SK-N-SH (cell line): ENCODE measurements around the gene PRKCI. TPM values are rescaled to one million over a fixed set of nuclear protein-coding genes. Genes with fewer than 3 reads are reported as not detected.

ENCODE experiments used
- CTCF ChIA-PET: fragments of 300-600, 350-600 bp; formaldehyde crosslinking; extraction: SDS; loops from one replicate; lab custom pipeline; 2021; lab: Yijun Ruan, JAX
- POLR2A ChIA-PET: fragments of 350-600 bp; sonication (Branson Sonifier 250); formaldehyde crosslinking; extraction: SDS; loops from one replicate; lab custom pipeline; 2020; ENCODE audit warnings: antibody characterized with exemption, inconsistent platforms; lab: Yijun Ruan, JAX
- DNase-seq: peaks from one replicate; pipeline ENCODE4 v3.0.0; 2012
- H2AFZ ChIP-seq: fragments of 200-600 bp; sonication (generic); 2 replicates; pipeline ENCODE4 v1.8.1; 2016; ENCODE audit warnings: antibody characterized with exemption, mild to moderate bottlenecking, low read depth
- H3F3A ChIP-seq: fragments of 200-600 bp; sonication (generic); replicated peaks from 2 replicates; pipeline ENCODE3; 2016; ENCODE audit warnings: antibody characterized with exemption, mild to moderate bottlenecking; ENCODE audit not compliant: insufficient read depth
- H3K27ac ChIP-seq, 2 experiments: fragments of 200-500 bp in 1 of 2; fragments of 200-600 bp in 1 of 2; sonication (Bioruptor generic) in 1 of 2; sonication (generic), shearing (Covaris generic) in 1 of 2; 2 replicates each; pipeline versions ENCODE4 v1.5.1 to v1.6.1; 2014 to 2016; ENCODE audit warnings: low read depth in 2 of 2, inconsistent platforms in 1 of 2, low read length in 1 of 2, mild to moderate bottlenecking in 1 of 2, mixed read lengths in 1 of 2
- H3K27me3 ChIP-seq: fragments of 200-600 bp; sonication (generic), shearing (Covaris generic); 2 replicates; pipeline ENCODE4 v1.6.1; 2016; ENCODE audit warnings: mixed run types; ENCODE audit not compliant: insufficient read depth
- H3K36me3 ChIP-seq, 2 experiments: fragments of 200-500 bp in 1 of 2; fragments of 200-600 bp in 1 of 2; sonication (Bioruptor generic) in 1 of 2; sonication (generic) in 1 of 2; replicated peaks in 1 of 2; 2 replicates each; pipeline versions ENCODE3 to v1.5.1; 2014 to 2016; ENCODE audit warnings: low read length in 1 of 2, mild to moderate bottlenecking in 1 of 2; ENCODE audit not compliant: insufficient read depth in 2 of 2, control insufficient read depth in 1 of 2
- H3K4me1 ChIP-seq, 2 experiments: fragments of 200-500 bp in 1 of 2; fragments of 200-600 bp in 1 of 2; sonication (Bioruptor generic) in 1 of 2; sonication (generic), shearing (Covaris generic) in 1 of 2; 2 replicates each; pipeline versions ENCODE4 v1.5.1 to v1.6.1; 2014 to 2016; ENCODE audit warnings: low read depth in 1 of 2, low read length in 1 of 2, mixed run types in 1 of 2; ENCODE audit not compliant: insufficient read depth in 2 of 2, control insufficient read depth in 1 of 2
- H3K4me2 ChIP-seq: fragments of 200-600 bp; sonication (generic), shearing (Covaris generic); 2 replicates; pipeline ENCODE4 v1.6.1; 2017; ENCODE audit warnings: mixed run types
- H3K4me3 ChIP-seq, 2 experiments: fragments of 200-500 bp in 1 of 2; fragments of 200-600 bp in 1 of 2; sonication (Bioruptor generic) in 1 of 2; sonication (generic), shearing (Covaris generic) in 1 of 2; 2 replicates each; pipeline versions ENCODE4 v1.5.1 to v1.8.1; 2014 to 2016; ENCODE audit warnings: low read depth in 2 of 2, inconsistent platforms in 1 of 2, low read length in 1 of 2, mild to moderate bottlenecking in 1 of 2, mixed read lengths in 1 of 2, moderate library complexity in 1 of 2
- H3K79me2 ChIP-seq: fragments of 200-600 bp; sonication (generic); 2 replicates; pipeline ENCODE4 v1.8.1; 2017; ENCODE audit warnings: mild to moderate bottlenecking; ENCODE audit not compliant: insufficient read depth
- H3K9ac ChIP-seq: fragments of 200-600 bp; sonication (generic); 2 replicates; pipeline ENCODE4 v1.6.1; 2017; ENCODE audit warnings: mixed run types
- H3K9me2 ChIP-seq: fragments of 200-600 bp; sonication (generic); 2 replicates; pipeline ENCODE4 v1.6.1; 2017; ENCODE audit warnings: mixed run types
- H3K9me3 ChIP-seq: fragments of 200-600 bp; sonication (generic); 2 replicates; pipeline ENCODE4 v1.6.1; 2017; ENCODE audit warnings: mixed run types, mild to moderate bottlenecking, moderate library complexity
- H4K20me1 ChIP-seq: fragments of 200-600 bp; sonication (generic); 2 replicates; pipeline ENCODE4 v1.6.1; 2017; ENCODE audit warnings: mild to moderate bottlenecking, mixed run types; ENCODE audit not compliant: insufficient read depth
- CHD2 ChIP-seq: fragments of 150-350 bp; IDR thresholded peaks from 2 replicates; pipeline ENCODE4 v1.6.1; 2018; ENCODE audit warnings: low read length; ENCODE audit not compliant: partially characterized antibody
- EP300 ChIP-seq, 2 experiments: IDR thresholded peaks; 2 replicates each; pipeline versions ENCODE4 v1.4.0 to v1.6.1; 2012; ENCODE audit warnings: borderline replicate concordance in 1 of 2, low read depth in 1 of 2, low read length in 1 of 2
- FOSL2 ChIP-seq: IDR thresholded peaks from 2 replicates; pipeline ENCODE4 v1.4.0; 2012; ENCODE audit warnings: low read depth, mild to moderate bottlenecking, moderate library complexity, borderline replicate concordance
- FOXM1 ChIP-seq: IDR thresholded peaks from 2 replicates; pipeline ENCODE4 v1.4.0; 2012; ENCODE audit warnings: low read depth, mild to moderate bottlenecking
- MEF2A ChIP-seq: IDR thresholded peaks from 2 replicates; pipeline ENCODE4 v1.4.0; 2012; ENCODE audit warnings: low read depth, borderline replicate concordance
- NFIC ChIP-seq: IDR thresholded peaks from 2 replicates; pipeline ENCODE4 v1.4.0; 2012; ENCODE audit warnings: borderline replicate concordance
- RAD21 ChIP-seq: IDR thresholded peaks from 2 replicates; pipeline ENCODE4 v1.6.1; 2012; ENCODE audit warnings: mild to moderate bottlenecking, low read length
- RCOR1 ChIP-seq: fragments of 150-350 bp; IDR thresholded peaks from 2 replicates; pipeline ENCODE4 v1.6.1; 2017; ENCODE audit warnings: antibody characterized with exemption, low read length
- RXRA ChIP-seq: IDR thresholded peaks from 2 replicates; pipeline ENCODE4 v1.4.0; 2012; ENCODE audit warnings: low read depth, mild to moderate bottlenecking, borderline replicate concordance
- TAF1 ChIP-seq: IDR thresholded peaks from 2 replicates; pipeline ENCODE4 v1.6.1; 2012; ENCODE audit warnings: low read depth, mild to moderate bottlenecking, low read length, moderate library complexity, borderline replicate concordance
- TCF12 ChIP-seq: IDR thresholded peaks from 2 replicates; pipeline ENCODE4 v1.4.0; 2012
- WGBS: methylation state at CpG from one replicate; pipeline ENCODE4 v1.1.6; 2017; ENCODE audit warnings: low lambda C conversion rate; 5-methylcytosine and 5-hydroxymethylcytosine counted together
- polyA plus RNA-seq, 3 experiments: library from polyadenylated mRNA; depleted of rRNA; stranded (reverse); fragments of >200 nt; gene quantifications; 2 replicates each; pipeline ENCODE4 v1.2.3, GENCODE V29; 2012
- TF ChIP-seq, protein P1 (sequence below): IDR thresholded peaks from 2 replicates; pipeline ENCODE4 v1.4.0; 2012; ENCODE audit warnings: low read depth
- TF ChIP-seq, protein P2 (sequence below): IDR thresholded peaks from 2 replicates; pipeline ENCODE4 v1.4.0; 2012; ENCODE audit warnings: low read depth, borderline replicate concordance

PRKCI gene
- polyA plus RNA-seq, 1 of the 3 experiments (the other 2 are of a cell fraction) = 10.1 TPM

DNA sequence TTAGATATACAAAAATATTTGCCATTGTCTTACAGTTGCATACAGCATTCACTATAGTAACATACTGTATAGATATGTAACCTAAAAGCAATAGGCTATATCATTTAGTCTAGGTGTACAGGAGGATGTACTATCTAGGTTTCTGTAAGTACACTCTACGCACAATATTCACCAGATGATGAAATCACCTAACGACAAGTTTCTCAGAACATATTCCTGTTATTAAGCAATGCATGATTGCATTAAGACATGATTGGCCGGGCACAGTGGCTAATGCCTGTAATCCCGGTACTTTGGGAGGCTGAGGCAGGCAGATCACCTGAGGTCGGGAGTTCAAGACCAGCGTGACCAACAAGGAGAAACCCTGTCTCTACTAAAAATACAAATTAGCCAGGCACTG, 14.5 kb upstream of the PRKCI start:
- no peak for DNase-seq
- Histone ChIP-seq H3K9ac (no peak overlapping the region), H3K4me1 (no peaks in the 10 kb centered on the region), H3K4me2 (no peak overlapping the region), H3K79me2 (no peaks in the 10 kb centered on the region), H4K20me1 (no peaks in the 10 kb centered on the region), H3K9me2 (no peaks in the 10 kb centered on the region), H3K36me3 (no peaks in the 10 kb centered on the region), H3K27ac (no peak overlapping the region), H3K27me3 (no peaks in the 10 kb centered on the region), H3K9me3 (no peaks in the 10 kb centered on the region), H2AFZ (no peak overlapping the region), H3F3A (no peaks in the 10 kb centered on the region), H3K4me3 (no peak overlapping the region)
- TF ChIP-seq RCOR1 (no peak), EP300 (IDR thresholded peaks at IDR 0.05; ENCODE audit: borderline replicate concordance in 1 of 2, low read depth in 1 of 2, low read length in 1 of 2) (no peak), MEF2A (no peak)
- WGBS = 80% methylated on average over 6 of the region's 6 CpGs
- ChIA-PET CTCF (no interaction called here), POLR2A (no interaction called here)

DNA sequence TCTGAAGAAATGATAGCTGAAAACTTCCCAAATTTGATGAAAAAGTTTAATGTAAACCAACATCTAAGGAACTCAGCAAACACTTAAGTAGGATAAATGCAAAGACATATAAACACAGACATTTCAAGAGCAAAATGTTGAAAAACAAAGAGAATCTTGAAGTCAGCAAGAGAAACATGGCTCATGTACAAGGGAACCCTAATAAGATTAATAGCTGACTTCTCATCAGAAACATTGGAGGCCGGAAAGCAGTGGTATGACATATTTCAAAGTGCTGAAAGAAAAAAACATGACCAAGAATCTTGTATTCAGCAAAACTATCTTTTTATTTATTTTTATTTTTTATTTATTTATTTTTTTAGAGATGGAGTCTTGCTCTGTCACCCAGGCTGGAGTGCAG, 10.6 kb upstream of the PRKCI start:
- Histone ChIP-seq H3K4me1 (no peaks in the 10 kb centered on the region), H3K27ac (no peak overlapping the region), H3K27me3 (no peaks in the 10 kb centered on the region), H2AFZ (no peak overlapping the region), H4K20me1 (no peaks in the 10 kb centered on the region), H3K4me2 (no peak overlapping the region), H3K36me3 (no peaks in the 10 kb centered on the region), H3K4me3 (no peak overlapping the region), H3K79me2 (no peaks in the 10 kb centered on the region), H3K9me3 (no peaks in the 10 kb centered on the region)
- POLR2A ChIA-PET = no interaction called here
- WGBS = 81% methylated on average over 1 of the region's 1 CpG
- no peak for DNase-seq
- TF ChIP-seq NFIC (no peak), FOXM1 (no peak), RXRA (no peak), RAD21 (no peak), CHD2 (no peak), TAF1 (no peak), TCF12 (no peak), FOSL2 (no peak), MEF2A (no peak)
- TF ChIP-seq, protein P1, sequence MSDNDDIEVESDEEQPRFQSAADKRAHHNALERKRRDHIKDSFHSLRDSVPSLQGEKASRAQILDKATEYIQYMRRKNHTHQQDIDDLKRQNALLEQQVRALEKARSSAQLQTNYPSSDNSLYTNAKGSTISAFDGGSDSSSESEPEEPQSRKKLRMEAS = no peak
- TF ChIP-seq, protein P2, sequence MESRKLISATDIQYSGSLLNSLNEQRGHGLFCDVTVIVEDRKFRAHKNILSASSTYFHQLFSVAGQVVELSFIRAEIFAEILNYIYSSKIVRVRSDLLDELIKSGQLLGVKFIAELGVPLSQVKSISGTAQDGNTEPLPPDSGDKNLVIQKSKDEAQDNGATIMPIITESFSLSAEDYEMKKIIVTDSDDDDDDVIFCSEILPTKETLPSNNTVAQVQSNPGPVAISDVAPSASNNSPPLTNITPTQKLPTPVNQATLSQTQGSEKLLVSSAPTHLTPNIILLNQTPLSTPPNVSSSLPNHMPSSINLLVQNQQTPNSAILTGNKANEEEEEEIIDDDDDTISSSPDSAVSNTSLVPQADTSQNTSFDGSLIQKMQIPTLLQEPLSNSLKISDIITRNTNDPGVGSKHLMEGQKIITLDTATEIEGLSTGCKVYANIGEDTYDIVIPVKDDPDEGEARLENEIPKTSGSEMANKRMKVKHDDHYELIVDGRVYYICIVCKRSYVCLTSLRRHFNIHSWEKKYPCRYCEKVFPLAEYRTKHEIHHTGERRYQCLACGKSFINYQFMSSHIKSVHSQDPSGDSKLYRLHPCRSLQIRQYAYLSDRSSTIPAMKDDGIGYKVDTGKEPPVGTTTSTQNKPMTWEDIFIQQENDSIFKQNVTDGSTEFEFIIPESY = no peak
- TF ChIP-seq, all 33 proteins: peak for 0
- H3K9ac ChIP-seq = no peak overlapping the region
- CTCF ChIA-PET = interaction anchor here (0.6 kb wide), 1 partner anchor 13 kb away, joined by 3 read pairs; no protein-coding TSS in a partner anchor
- H3K9me2 ChIP-seq = no peaks in the 10 kb centered on the region
- H3F3A ChIP-seq = peaks cover 4% of the 10 kb centered on the region
